Activated gamma-delta T cell (primary cell): Measurements from ENCODE around the gene GUCY1A2.
"Not testable (repeated sequence)": the region's sequence is repeated elsewhere in the genome, so short reads cannot be mapped to it uniquely, and the experiment has no call there.

Source experiments
- DNase-seq: peaks from one replicate; lab custom pipeline; 2025; lab: John Stamatoyannopoulos, UW
- total RNA-seq, 2 donors: gene quantifications; one replicate each; lab custom pipeline; 2026; lab: John Stamatoyannopoulos, UW

GUCY1A2 gene
- total RNA-seq, result 0.10 to 0.17 reads per million in 2 donors

DNA sequence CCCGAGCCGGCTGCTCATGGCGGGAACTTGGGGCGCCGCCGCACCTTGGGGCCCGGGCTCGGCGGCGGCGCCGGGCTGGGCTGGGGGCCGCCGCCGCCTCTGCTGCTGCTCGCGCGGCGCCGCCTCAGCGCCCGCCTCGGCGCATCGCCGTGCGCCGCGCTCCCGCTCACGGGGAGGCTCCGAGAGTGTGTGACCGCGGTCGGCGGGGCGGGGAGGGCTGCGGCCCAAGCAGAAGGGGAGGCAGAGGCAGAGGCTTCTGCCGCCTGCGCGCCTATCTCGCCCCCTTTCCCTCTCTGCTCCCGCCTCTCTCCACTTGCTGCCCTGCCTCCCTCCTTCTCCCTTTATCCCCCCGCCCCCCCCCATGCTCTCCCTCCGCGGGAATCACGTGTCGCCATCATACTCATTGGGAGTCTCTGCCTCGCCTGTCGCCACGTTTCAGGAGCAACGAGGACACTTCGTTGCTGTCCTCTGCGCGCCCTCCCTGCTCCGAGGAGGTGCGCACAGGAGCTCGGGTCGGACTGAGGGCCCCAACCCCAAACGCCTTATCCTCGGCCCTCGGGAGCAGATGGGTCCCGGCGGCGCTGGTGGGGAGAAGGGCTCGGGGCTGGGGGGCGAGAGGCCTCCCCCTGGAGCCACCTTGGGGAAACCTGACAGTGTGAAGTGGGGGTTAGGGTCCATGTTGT, at the start of gene GUCY1A2:
GUCY1A2 (minus strand) TSS at position 258 of the 683 bp plus-strand sequence. CDS start 421 bp downstream, outside the sequence.
- no peak for DNase-seq

DNA sequence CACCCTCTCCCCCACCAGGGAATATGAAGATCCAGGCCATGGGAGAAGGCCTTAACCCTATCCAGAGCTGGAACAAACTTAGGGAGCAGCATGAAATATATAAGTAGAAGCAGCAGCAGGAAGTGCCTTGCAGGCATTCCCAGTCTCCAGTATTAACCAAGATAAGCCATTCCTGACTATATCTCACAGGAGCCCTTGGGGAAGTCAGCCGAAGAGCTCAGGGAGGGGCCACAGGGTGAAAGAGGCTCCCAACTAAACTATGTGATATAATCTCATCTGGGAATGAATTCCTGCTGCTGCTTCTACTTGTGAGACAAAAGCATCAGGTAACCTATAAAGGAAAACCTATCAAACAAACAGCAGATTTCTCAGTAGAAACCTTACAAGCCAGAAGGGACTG, 36.1 kb upstream of the GUCY1A2 start:
- no peak for DNase-seq

GRCh38 chr11:107051332-107051731, 33.1 kb upstream of the GUCY1A2 start:
- not testable (repeated sequence) for DNase-seq

DNA sequence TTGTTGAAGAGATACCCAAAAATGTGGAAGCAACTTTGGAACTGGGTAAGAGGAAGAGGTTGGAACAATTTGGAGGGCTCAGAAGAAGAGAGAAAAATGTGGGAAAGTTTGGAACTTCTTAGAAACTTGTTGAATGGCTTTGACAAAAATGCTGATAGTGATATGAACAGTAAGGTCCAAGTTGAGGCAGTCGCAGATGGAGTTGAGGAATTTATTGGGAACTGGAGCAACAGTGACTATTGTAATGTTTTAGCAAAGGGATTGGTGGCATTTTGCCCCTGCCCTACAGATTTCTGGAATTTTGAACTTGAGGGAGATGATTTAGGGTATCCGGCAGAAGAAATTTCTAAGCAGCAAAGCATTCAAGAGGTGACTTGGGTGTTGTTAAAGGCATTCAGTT, 32.6 kb upstream of the GUCY1A2 start:
- not testable (repeated sequence) for DNase-seq

GRCh38 chr11:107050121-107050520, 31.8 kb upstream of the GUCY1A2 start:
- DNase-seq, result no peak

DNA sequence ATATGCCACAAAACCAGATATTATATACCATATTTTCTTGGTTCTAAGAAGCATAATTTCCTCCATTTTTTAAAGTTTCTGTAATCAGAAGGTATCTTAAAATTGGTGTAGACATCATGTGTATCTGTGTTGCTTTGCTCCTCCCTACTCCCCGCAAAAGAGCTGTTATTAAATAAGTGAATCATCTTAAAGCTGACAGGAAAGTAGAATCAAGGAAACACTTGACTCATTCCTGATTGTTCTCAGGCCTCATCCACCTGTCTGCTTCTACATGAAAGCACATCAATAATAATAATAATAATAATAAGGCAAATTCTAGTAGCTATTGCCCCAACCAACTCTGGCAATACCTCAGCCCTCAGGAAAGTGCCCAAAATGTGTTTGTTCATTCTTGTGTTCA, 26.2 kb upstream of the GUCY1A2 start:
- DNase-seq, result no peak

- no peak for DNase-seq
These were observed 25.1 kb upstream of the GUCY1A2 start for GRCh38 chr11:107043242-107044006.

- no peak for DNase-seq
These were observed 24.5 kb upstream of the GUCY1A2 start for GRCh38 chr11:107042748-107043147.

GRCh38 chr11:107041088-107041444, 22.8 kb upstream of the GUCY1A2 start:
- no peak for DNase-seq

DNA sequence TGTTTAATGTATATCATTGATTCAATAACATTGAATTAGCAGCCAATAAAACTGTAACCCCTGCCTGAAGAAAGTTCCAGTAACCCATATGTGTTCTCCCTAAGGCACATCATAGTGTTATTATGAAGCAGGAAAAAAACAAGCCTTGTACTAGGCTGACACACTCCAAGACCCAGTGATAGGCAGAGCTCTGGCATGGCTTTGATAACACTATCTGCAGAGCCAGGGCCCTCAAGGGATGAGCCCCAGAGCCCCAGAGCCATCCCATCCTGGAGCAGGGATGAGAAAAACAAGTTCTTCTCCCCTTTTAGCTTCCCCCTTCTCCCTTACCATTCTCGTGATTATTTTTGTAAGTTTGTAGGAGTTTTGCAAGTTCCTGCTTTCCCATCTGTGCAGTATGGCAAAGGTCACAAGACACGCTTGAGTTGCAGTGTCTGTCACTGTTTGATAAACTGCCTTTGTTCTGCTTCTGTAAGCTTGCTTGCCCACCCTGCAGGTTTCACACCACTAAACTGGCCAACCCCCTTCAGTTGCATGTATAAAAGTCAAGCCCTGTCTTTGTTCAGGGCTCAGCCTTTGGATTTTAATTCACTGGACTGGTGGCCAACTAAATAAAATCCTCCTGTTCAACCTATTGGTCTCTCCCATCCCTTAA, 22.3 kb upstream of the GUCY1A2 start:
- no peak for DNase-seq

DNA sequence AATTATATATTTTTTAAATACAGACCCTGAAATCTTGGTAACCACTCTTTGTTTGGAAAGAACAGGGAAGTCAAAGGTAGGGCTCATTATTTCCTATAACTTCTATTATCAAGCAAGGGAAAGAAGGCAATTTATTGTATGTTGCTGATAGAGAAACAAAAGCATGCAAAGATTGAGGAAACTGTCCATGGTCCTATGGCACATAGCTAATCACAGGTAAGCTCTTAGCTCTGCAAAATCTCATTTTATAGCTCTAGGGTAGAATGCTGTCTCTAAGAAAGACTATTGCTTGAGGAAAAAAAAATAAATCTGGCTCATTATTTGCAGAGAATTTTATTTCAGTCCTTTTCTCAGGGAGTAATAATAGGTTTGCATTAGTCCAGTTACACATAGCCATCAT, 7.4 kb upstream of the GUCY1A2 start:
- DNase-seq, result no peak

DNA sequence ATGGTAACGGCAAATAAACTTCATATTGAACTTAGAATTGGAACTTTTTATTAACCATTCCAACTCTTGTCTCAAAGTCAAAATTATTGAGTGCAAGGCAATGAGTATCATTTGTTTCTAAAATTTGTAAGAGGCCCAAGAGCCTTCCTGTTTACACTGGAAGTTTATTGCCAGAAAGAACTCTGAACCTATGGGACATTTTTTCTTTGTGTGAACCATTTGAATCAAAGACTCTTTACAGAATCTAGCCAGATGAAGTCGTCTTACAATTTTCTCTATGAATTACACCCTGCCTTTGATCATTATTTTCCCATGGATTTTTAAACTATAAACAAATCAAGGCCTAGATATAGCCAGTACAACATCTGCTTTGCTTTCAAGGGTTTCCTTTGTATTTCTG, 2.3 kb upstream of the GUCY1A2 start:
- no peak for DNase-seq

GRCh38 chr11:107018902-107019493, 722 bp upstream of the GUCY1A2 start:
- DNase-seq, result no peak

DNA sequence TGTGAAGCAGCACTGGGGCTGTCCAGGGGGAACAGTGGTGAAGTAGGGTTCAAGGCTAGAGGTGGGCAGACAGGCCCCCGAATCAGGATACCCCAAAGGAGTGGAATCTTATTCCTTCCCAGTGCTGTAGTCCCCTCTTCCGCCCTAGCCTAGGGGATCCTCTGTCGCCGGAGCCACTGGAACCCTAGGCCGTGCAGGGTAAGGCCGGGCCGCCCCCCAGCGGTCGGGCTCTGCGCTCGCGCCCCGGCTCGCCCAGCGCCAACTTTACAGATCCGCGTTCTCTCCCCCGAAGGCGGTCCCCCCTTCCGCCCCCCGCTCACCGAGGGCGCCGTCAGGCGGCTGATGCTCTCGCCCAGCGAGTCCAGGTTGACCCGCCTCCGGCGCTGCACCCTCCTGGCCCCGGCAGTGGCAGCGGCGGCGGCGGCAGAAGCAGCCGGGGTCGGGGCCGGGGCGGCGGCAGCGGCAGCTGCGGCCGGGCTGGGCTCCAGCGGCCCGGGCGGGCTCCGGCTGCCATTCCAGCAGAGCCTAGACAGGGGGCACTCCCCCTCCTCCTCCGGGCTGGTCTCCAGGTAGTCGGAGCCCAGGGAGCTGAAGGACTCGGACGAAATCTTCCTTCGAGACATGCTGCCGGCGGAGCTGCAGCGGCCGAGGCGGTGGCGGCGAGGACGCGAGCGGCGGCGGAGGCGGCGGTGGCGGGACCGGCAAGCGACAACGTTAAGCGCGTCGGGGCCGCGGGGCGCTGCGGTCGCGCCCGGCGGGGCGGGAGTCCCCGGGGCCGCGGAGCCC, 650 bp downstream of the GUCY1A2 start:
- no peak for DNase-seq

GRCh38 chr11:107017104-107017432, 1.2 kb downstream of the GUCY1A2 start:
- no peak for DNase-seq

DNA sequence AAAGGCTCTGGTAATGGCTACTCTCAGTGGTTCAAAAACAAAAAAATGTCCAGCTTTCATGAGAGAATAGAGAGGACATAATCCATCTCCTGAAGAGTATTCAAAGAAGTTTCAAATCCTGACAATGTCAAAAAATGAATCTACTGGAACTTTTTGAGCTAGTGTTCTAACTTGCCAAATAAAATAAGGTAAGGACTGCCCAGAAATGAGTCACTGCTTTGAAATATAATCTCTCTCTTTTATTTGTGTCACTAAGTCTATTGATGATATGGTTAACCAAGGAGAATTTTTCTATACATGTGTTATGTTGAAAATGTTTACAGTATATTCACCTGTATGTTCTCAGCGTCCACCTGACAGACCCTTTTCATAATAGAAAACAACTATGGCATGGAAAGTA, 3.4 kb downstream of the GUCY1A2 start:
- DNase-seq, result no peak

DNA sequence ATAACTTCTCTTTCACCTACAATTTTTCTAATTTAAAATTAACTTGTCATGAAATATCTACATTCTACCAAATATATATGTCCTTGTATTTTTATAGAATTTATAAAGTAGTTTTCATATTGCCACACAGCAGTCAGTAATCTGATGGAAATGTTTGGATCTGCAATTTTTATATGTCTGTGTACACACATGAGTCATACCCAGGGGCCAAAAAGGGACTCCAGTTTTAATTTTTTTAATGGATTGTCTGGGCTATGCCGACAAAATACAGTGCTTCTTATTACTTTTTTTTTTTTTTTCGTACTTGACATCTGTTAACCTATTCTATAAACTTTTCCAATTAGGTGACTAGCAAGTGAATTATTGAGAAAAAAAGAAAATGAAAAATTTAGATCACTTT, 6.3 kb downstream of the GUCY1A2 start:
- DNase-seq, result no peak

- DNase-seq, result no peak
These were observed 9.1 kb downstream of the GUCY1A2 start for GRCh38 chr11:107009190-107009589.

- DNase-seq, result no peak
These were observed 12.0 kb downstream of the GUCY1A2 start for GRCh38 chr11:107006076-107006833.

- DNase-seq, result no peak
These were observed 19.1 kb downstream of the GUCY1A2 start for GRCh38 chr11:106999196-106999595.

DNA sequence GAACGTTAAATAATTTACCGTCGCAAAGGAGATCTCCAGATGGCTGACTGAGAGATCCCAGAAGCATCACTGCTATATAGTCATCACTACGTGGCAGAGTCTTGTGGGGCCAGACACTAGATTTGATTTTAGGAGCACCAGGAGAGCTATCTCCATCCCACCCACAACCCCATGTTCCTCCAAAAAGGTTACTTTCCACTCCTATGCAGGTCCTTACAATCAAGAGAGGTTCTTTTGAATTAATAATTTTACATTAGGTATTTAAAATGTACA, 19.4 kb downstream of the GUCY1A2 start:
- DNase-seq, result no peak
